Adrenal gland (tissue), 12 donors: Measurements from ENCODE around the gene DHX57. TPM values are rescaled to one million over a fixed set of nuclear protein-coding genes. Genes with fewer than 3 reads are reported as not detected.
"Not testable (repeated sequence)": the region's sequence is repeated elsewhere in the genome, so short reads cannot be mapped to it uniquely, and the experiment has no call there.

ENCODE experiments used
- DNase-seq, 7 donors: peaks; one replicate each; pipeline ENCODE4 v3.0.0-alpha.2; 2019 to 2020
- H3K27ac ChIP-seq, 5 donors: fragments of 200-600 bp; sonication (generic) in 4 of 5; 1 replicate in 3 of 5; 2 replicates in 2 of 5; pipeline versions ENCODE4 v1.5.1 to v1.8.0; 2016 to 2020; ENCODE audit warnings: mild to moderate bottlenecking in 1 of 5
- H3K27me3 ChIP-seq: fragments of 200-600 bp; 2 replicates; pipeline ENCODE4 v1.8.0; 2021
- H3K36me3 ChIP-seq, 2 donors: fragments of 200-600 bp; replicated peaks in 1 of 2; 1 replicate in 1 of 2; 2 replicates in 1 of 2; pipeline versions ENCODE4 v1.5.1 to v1.8.0; 2018 to 2022
- H3K4me1 ChIP-seq, 2 donors: fragments of 200-600 bp; replicated peaks in 1 of 2; 1 replicate in 1 of 2; 2 replicates in 1 of 2; pipeline versions ENCODE4 v1.5.1 to v1.8.0; 2018 to 2021
- H3K4me3 ChIP-seq, 4 donors: fragments of 200-600 bp; sonication (generic) in 3 of 4; one replicate each; pipeline ENCODE4 v1.5.1; 2016 to 2018
- H3K9me3 ChIP-seq, 3 donors: fragments of 200-600 bp; sonication (generic) in 1 of 3; replicated peaks in 1 of 3; 1 replicate in 2 of 3; 2 replicates in 1 of 3; pipeline versions ENCODE4 v1.5.1 to v1.8.0; 2016 to 2021
- CTCF ChIP-seq, 6 experiments: fragments of 450-650 bp in 4 of 6; fragments of 200-600 bp in 2 of 6; sonication (generic) in 1 of 6; IDR thresholded peaks; 1 replicate in 5 of 6; 2 replicates in 1 of 6; pipeline versions ENCODE4 v1.5.1 to v1.8.0; 2016 to 2021; ENCODE audit warnings: antibody characterized with exemption in 6 of 6, mild to moderate bottlenecking in 2 of 6, moderate library complexity in 1 of 6
- POLR2A ChIP-seq, 2 donors: fragments of 450-650 bp; IDR thresholded peaks; one replicate each; pipeline ENCODE4 v1.6.1; 2017; ENCODE audit warnings: antibody characterized with exemption in 2 of 2, mild to moderate bottlenecking in 2 of 2, moderate library complexity in 1 of 2
- WGBS, 4 donors: extraction: QIAGEN DNeasy Blood & Tissue Kit in 2 of 4; methylation state at CpG; one replicate each; pipeline versions ENCODE4 v1.1.5 to v1.1.7; 2013 to 2017; 5-methylcytosine and 5-hydroxymethylcytosine counted together
- intact Hi-C, 2 donors: fragments of 100-400 bp; cut with DNase I; formaldehyde crosslinking; loops; one replicate each; pipeline versions ENCODE4 v1.14.1 to v1.15.0; 2022 to 2023
- polyA plus RNA-seq, 3 donors: library from polyadenylated mRNA; stranded (reverse); fragments of 200-250 nt in 2 of 3; fragments of 350-450 nt in 1 of 3; fragmentation: Illumina TruSeq in 1 of 3; extraction: RNeasy Lipid Tissue Mini Kit (QIAGEN cat#74804) in 1 of 3; gene quantifications; one replicate each; pipeline ENCODE4 v1.2.3, GENCODE V29; 2013 to 2014
- total RNA-seq, 9 donors: library from RNA; depleted of rRNA in 4 of 9; stranded (reverse); fragments of >200 nt in 4 of 9; fragments of 120-200 nt in 1 of 9; fragmentation: NEBNext Ultra II Directional in 1 of 9; extraction: Animal tissue kit (Norgen Biotek cat#: 25700) in 1 of 9; gene quantifications; one replicate each; pipeline versions ENCODE4 v1.1.0 to v1.2.4, GENCODE V29; 2013 to 2023
- donor health status: healthy with polysubstance abuse.
- donor health status: Bipolar disorder and iron deficiency.
- donor health status: DM: yes; HTN: yes; CAD: no.
- donor health status: DM: no; HTN: no; CAD: no.
- donor health status: DM: no; HTN: no; CAD: no.
- donor health status: DM: yes; HTN: yes; CAD: no.

Gene DHX57
- total and polyA plus RNA-seq, 12 donors: 9.4 to 30.5 (median 18.1) TPM

GRCh38 chr2:38797250-38797676 is 78.5 kb downstream of the DHX57 start:
- 86 to 88% (median 87%) methylated on average over 10 of the region's 10 CpGs for WGBS, 4 donors

GRCh38 chr2:38795016-38795415 is 80.7 kb downstream of the DHX57 start:
- DNase-seq, H3K9me3 ChIP-seq, H3K4me1 ChIP-seq, H3K36me3 ChIP-seq, H3K4me3 ChIP-seq, H3K27me3 ChIP-seq, H3K27ac ChIP-seq, intact Hi-C loops: not testable (repeated sequence)
- WGBS, 4 donors: 85 to 91% (median 88%) methylated on average over 7 of the region's 7 CpGs

More at GRCh38 chr2:38797250-38797676, 78.5 kb downstream of the DHX57 start:
- DNase-seq: no peak
- H3K4me3 ChIP-seq: no peak overlapping the region
- intact Hi-C loops: no loop called here
- no peaks in the 10 kb centered on the region for H3K27me3 ChIP-seq
- no peaks in the 10 kb centered on the region for H3K9me3 ChIP-seq
- H3K27ac ChIP-seq: no peak overlapping the region
- no peak for TF ChIP-seq POLR2A (IDR thresholded peaks at IDR 0.05)
- H3K36me3 ChIP-seq: peaks cover 0 to 7% of the 10 kb centered on the region in 2 donors
- no peaks in the 10 kb centered on the region for H3K4me1 ChIP-seq

GRCh38 chr2:38794235-38794946 is 81.3 kb downstream of the DHX57 start:
- no peak overlapping the region for H3K4me3 ChIP-seq
- TF ChIP-seq POLR2A (IDR thresholded peaks at IDR 0.05) (no peak), CTCF (IDR thresholded peaks at IDR 0.05) (no peak)
- H3K27ac ChIP-seq: no peak overlapping the region
- H3K36me3 ChIP-seq: peaks cover 0 to 4% of the 10 kb centered on the region in 2 donors
- no peaks in the 10 kb centered on the region for H3K9me3 ChIP-seq
- intact Hi-C loops: no loop called here
- H3K27me3 ChIP-seq: no peaks in the 10 kb centered on the region
- WGBS, 4 donors: 80 to 92% (median 91%) methylated on average over 7 of the region's 7 CpGs
- no peaks in the 10 kb centered on the region for H3K4me1 ChIP-seq
- no peak for DNase-seq

GRCh38 chr2:38793511-38793910 is 82.2 kb downstream of the DHX57 start:
- Histone ChIP-seq H3K36me3 (peaks cover 0 to 4% of the 10 kb centered on the region in 2 donors), H3K9me3 (no peaks in the 10 kb centered on the region), H3K4me3 (no peak overlapping the region), H3K27me3 (no peaks in the 10 kb centered on the region), H3K27ac (no peak overlapping the region), H3K4me1 (no peaks in the 10 kb centered on the region)
- TF ChIP-seq CTCF (IDR thresholded peaks at IDR 0.05) (no peak), POLR2A (IDR thresholded peaks at IDR 0.05) (no peak)
- 88 to 93% (median 89%) methylated on average over 5 of the region's 5 CpGs for WGBS, 4 donors
- intact Hi-C loops: no loop called here
- DNase-seq: no peak

- WGBS, 4 donors: 33 to 50% (median 47%) methylated on average over 2 of the region's 2 CpGs
- intact Hi-C loops: no loop called here
- DNase-seq: no peak
These were observed 83.0 kb downstream of the DHX57 start for GRCh38 chr2:38792751-38793150.

GRCh38 chr2:38792321-38792720 is 83.4 kb downstream of the DHX57 start:
- H3K4me3 ChIP-seq, H3K36me3 ChIP-seq, H3K27me3 ChIP-seq, H3K4me1 ChIP-seq, DNase-seq, H3K27ac ChIP-seq, intact Hi-C loops, H3K9me3 ChIP-seq: not testable (repeated sequence)
- WGBS, 4 donors: 89 to 94% (median 90%) methylated on average over 8 of the region's 8 CpGs

More at GRCh38 chr2:38792751-38793150, 83.0 kb downstream of the DHX57 start:
- no peaks in the 10 kb centered on the region for H3K9me3 ChIP-seq
- peaks cover 0 to 4% of the 10 kb centered on the region in 2 donors for H3K36me3 ChIP-seq
- H3K4me1 ChIP-seq: no peaks in the 10 kb centered on the region
- no peak overlapping the region for H3K27ac ChIP-seq
- no peak overlapping the region for H3K4me3 ChIP-seq
- TF ChIP-seq POLR2A (IDR thresholded peaks at IDR 0.05) (no peak), CTCF (IDR thresholded peaks at IDR 0.05) (no peak)
- H3K27me3 ChIP-seq: no peaks in the 10 kb centered on the region
